GM13976 (cell line): ENCODE results near the gene ACTL7B.
"Not testable (repeated sequence)": the region's sequence is repeated elsewhere in the genome, so short reads cannot be mapped to it uniquely, and the experiment has no call there.

Source experiments
- DNase-seq: peaks from one replicate; pipeline ENCODE4 v3.0.0; 2012; ENCODE audit warnings: low spot score
- CTCF ChIP-seq: IDR thresholded peaks from 2 replicates; pipeline ENCODE4 v1.5.1; 2012; ENCODE audit warnings: borderline replicate concordance, mild to moderate bottlenecking; ENCODE audit not compliant: insufficient read depth; ENCODE audit errors: extremely low read depth, missing control alignments, control extremely low read depth
- in situ Hi-C: fragments of 300-500 bp; cut with MboI; formaldehyde crosslinking; loops from one replicate; pipeline ENCODE4 v1.12.0; 2022; ENCODE audit warnings: low sequenced_read_pairs, mixed read lengths, inconsistent platforms; ENCODE audit not compliant: unreplicated experiment

ACTL7B gene

GRCh38 chr9:108845507-108845906, 10.3 kb downstream of the ACTL7B start:
- in situ Hi-C loops: no loop called here
- no peak for TF ChIP-seq CTCF
- DNase-seq: no peak

GRCh38 chr9:108844856-108845255, 10.9 kb downstream of the ACTL7B start:
- DNase-seq: no peak
- no peak for TF ChIP-seq CTCF
- in situ Hi-C loops: no loop called here

DNA sequence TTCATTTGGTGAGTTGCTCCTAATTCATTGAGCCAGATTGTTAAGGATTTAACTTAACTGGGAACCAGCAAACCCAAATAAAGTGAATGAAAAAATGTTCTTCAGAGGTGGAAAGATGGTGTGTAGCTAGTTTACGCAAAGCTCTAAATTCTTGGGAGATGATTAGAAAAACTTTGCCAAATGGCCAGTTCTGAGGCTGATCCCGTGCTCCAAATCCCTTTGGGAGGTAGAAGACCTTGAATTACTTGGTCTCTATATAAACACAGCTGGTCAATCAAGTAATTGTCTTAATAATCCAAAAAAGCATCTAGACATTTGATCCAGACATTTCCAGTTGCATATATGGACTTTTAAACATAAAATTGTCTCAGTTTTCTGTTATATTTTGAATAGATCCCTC, 11.4 kb downstream of the ACTL7B start:
- no peak for TF ChIP-seq CTCF
- no peak for DNase-seq
- in situ Hi-C loops: no loop called here

DNA sequence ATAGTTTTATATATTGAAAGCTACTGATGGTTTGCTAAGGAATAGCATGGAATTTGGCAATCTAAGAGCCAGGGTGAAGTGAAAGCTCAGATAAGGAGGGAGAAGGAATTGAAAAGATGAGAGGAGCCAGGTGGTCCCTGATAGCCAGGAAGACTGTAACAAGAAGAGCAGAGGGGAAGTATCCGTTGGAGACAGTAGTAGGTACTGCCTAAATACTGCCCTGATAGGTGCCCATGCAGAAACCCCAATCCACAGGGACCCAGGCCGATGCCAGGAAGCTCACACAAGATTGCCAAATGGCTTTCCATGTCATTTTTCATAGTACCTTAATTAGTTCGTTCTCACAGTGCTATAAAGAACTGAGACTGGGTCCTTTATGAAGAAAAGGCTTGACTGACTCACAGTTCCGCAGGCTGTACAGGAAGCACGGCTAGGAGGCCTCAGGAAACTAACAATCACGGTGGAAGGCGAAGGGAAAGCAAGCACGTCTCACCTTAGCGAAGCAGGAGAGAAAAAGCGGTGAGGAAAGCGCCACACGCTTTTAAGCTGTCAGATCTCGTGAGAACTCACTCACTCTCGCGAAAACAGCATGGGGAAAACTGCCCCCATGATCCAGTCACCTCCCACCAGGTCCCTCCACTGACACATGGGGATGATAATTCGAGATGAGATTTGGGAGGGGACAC, 13.0 kb downstream of the ACTL7B start:
- no peak for DNase-seq
- in situ Hi-C loops: no loop called here
- no peak for TF ChIP-seq CTCF

DNA sequence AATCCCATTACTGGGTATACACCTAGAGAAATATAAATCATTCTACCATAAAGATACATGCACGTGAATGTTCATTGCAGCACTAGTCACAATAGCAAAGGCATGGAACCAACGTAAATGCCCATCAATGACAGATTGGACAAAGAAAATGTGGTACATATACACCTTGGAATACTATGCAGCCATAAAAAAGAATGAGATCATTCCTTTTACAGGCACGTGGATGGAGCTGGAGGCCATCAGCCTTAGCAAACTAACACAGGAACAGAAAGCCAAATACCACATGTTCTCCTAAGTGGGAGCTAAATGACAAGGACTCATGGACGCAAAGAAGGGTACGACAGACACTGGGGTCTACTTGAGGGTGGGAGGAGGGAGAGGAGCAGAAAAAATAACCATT, 16.2 kb downstream of the ACTL7B start:
- in situ Hi-C loops, DNase-seq: not testable (repeated sequence)

DNA sequence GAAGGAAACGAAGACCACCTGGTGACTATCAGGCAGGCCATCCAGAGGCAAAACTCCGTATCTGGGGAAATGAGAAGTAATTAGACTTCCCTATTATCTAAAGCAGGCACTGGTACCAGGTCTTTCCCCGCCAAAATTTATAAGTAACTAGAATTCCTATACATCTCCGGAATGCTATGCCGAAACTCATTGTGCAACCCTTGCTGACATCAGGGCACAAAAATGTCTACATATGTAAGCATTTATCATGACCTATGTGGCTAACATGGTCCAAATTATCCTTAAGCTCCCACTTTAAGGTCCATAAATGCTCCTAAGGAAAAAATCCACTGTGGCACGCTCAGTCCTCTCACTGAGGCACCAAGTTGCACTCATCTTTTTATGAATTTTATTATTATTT, 17.8 kb downstream of the ACTL7B start:
- TF ChIP-seq CTCF: no peak
- DNase-seq: no peak
- in situ Hi-C loops: no loop called here

DNA sequence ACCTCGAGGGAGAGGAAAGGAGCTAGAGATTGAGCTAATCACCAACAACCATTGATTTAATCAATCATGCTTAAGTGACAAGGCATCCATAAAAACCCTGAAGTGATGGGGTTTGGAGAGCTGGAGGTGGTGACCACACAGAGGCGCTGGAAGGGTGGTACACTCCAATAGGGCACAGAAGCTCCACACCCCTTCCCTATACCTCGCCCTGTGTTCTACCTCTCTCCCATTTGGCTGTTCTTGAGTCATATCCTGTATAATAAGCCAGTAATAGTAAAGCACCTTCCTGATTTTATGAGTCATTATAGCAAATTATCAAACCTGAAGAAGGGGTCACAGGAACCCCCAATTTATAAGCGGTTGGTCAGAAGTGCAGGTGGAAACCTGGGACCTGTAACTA, 18.3 kb downstream of the ACTL7B start:
- DNase-seq: no peak
- in situ Hi-C loops: no loop called here
- TF ChIP-seq CTCF: no peak
